Measurements from ENCODE around the gene ONECUT1. TPM values are rescaled to one million over a fixed set of nuclear protein-coding genes. Genes with fewer than 3 reads are reported as not detected.
"Not testable (repeated sequence)": the region's sequence is repeated elsewhere in the genome, so short reads cannot be mapped to it uniquely, and the experiment has no call there.

Gene ONECUT1
- not detected for total RNA-seq
- long read RNA-seq, result 0 reads

- DNase-seq (no peak), ATAC-seq (peak; percentile 59)
- no peak within 1 kb of the TSS for H3K27ac ChIP-seq
- peaks cover 17% of the 10 kb centered on the region for H3K4me1 ChIP-seq
- no peak for TF ChIP-seq CTCF (IDR thresholded peaks at IDR 0.05)
- H3K4me3 ChIP-seq, result peak within 1 kb of the TSS; percentile 52
- no peaks in the 10 kb centered on the region for H3K9me3 ChIP-seq
- H3K36me3 ChIP-seq, result no peaks in the 10 kb centered on the region
- intact Hi-C loops (cut with DNase I), result no loop called here
- peaks cover 89% of the 10 kb centered on the region for H3K27me3 ChIP-seq
These were observed at the start of gene ONECUT1 for GRCh38 chr15:52790169-52790708. TSS of gene ONECUT1 (minus strand) at chr15:52790336. CDS start at chr15:52789884, 452 bp downstream.

GRCh38 chr15:52834379-52834778 is 44.2 kb upstream of the ONECUT1 start:
- ATAC-seq, result no peak
- H3K36me3 ChIP-seq, result no peaks in the 10 kb centered on the region
- TF ChIP-seq CTCF (IDR thresholded peaks at IDR 0.05), result no peak
- H3K27ac ChIP-seq, result no peak overlapping the region
- DNase-seq, result no peak
- intact Hi-C loops (cut with DNase I), result no loop called here
- H3K4me1 ChIP-seq, result no peaks in the 10 kb centered on the region
- no peak overlapping the region for H3K4me3 ChIP-seq
- no peaks in the 10 kb centered on the region for H3K27me3 ChIP-seq
- H3K9me3 ChIP-seq, result no peaks in the 10 kb centered on the region

DNA sequence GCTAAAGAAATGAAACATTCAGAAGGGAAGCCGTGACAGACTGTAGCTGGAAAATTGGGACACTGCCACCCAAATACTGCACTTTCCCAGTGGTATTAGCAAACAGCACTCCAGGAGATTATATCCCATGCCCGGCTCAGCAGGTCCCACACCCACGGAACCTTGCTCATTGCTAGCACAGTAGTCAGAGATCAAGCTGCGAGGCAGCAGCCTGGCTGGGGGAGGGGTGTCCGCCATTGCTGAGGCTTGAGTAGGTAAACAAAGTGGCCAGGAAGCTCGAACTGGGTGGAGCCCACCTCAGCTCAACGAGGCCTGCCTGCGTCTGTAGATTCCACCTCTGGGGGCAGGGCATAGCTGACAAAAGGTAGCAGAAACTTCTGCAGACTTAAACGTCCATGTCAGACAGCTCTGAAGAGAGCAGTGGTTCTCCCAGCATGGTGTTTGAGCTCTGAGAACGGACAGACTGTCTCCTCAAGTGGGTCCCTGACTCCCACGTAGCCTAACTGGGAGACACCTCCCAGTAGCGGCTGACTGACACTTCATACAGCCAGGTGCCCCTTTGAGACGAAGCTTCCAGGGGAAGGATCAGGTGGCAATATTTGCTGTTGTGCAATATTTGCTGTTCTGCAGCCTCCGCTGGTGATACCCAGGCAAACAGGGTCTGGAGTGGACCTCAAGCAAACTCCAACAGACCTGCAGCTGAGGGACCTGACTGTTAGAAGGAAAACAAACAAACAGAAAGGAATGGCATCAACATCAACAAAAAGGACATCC is 34.2 kb upstream of the ONECUT1 start:
- H3K36me3 ChIP-seq; DNase-seq; ATAC-seq; H3K4me1 ChIP-seq; H3K4me3 ChIP-seq; intact Hi-C loops (cut with DNase I); H3K27ac ChIP-seq; H3K9me3 ChIP-seq: not testable (repeated sequence)
- peaks cover 10% of the 10 kb centered on the region for H3K27me3 ChIP-seq

- H3K4me1 ChIP-seq, result no peaks in the 10 kb centered on the region
- peak; percentile 64 for DNase-seq
- no peak for TF ChIP-seq CTCF (IDR thresholded peaks at IDR 0.05)
- H3K4me3 ChIP-seq, result no peak overlapping the region
- peaks cover 17% of the 10 kb centered on the region for H3K27me3 ChIP-seq
- H3K36me3 ChIP-seq, result no peaks in the 10 kb centered on the region
- intact Hi-C loops (cut with DNase I), result no loop called here
- H3K27ac ChIP-seq, result no peak overlapping the region
- no peaks in the 10 kb centered on the region for H3K9me3 ChIP-seq
- ATAC-seq, result peak; percentile 83
These were observed 32.3 kb upstream of the ONECUT1 start for GRCh38 chr15:52822475-52822874.

DNA sequence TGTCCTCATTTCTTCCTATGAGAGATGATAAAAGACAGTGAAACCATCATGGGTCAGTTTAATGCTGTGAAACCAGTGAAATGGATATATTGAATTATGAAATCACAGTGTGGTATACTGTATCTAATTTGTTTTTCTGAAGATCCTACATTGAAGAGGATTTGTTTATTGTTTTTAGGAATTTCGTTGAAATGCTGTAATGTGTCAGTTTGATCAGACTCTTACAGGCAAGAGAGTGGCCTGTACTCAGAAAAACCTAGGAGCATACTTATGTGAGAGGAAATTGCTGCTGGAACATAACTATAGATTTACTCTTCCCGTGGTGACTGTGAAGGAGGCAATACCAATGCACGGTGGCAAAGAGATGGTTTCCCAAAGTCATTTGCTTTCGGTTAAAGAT is 29.1 kb upstream of the ONECUT1 start:
- H3K27me3 ChIP-seq, result peaks cover 17% of the 10 kb centered on the region
- H3K9me3 ChIP-seq, result peaks cover 4% of the 10 kb centered on the region
- ATAC-seq, result no peak

DNA sequence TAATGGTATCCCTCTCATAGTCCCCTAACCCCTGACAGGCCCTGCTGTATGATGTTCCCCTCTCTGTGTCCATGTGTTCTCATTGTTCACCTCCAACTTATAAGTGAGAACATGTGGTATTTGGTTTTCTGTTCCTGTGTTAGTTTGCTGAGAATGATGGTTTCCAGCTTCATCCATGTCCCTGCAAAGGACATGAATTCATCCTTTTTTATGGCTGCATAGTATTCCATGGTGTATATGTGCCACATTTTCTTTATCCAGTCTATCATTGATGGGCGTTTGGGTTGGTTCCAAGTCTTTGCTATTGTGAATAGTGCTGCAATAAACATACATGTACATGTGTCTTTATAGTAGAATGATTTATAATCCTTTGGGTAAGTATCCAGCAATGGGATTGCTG is 25.8 kb upstream of the ONECUT1 start:
- H3K4me3 ChIP-seq; ATAC-seq; H3K36me3 ChIP-seq; intact Hi-C loops (cut with DNase I); DNase-seq; H3K9me3 ChIP-seq; H3K4me1 ChIP-seq; H3K27ac ChIP-seq: not testable (repeated sequence)
- H3K27me3 ChIP-seq, result peaks cover 36% of the 10 kb centered on the region

More for the DNA sequence above, 29.1 kb upstream of the ONECUT1 start:
- TF ChIP-seq CTCF (IDR thresholded peaks at IDR 0.05), result no peak
- H3K36me3 ChIP-seq, result no peaks in the 10 kb centered on the region
- DNase-seq, result no peak
- H3K27ac ChIP-seq, result no peak overlapping the region
- H3K4me1 ChIP-seq, result no peaks in the 10 kb centered on the region
- no peak overlapping the region for H3K4me3 ChIP-seq
- intact Hi-C loops (cut with DNase I), result no loop called here
